OCI-LY3 (cell line): ENCODE measurements around the gene ERC1.

Source experiments
- CTCF ChIP-seq: fragments of 200-600, 300-600 bp; sonication (generic); IDR thresholded peaks from 2 replicates; pipeline ENCODE4 v1.5.1; 2014; ENCODE audit warnings: antibody characterized with exemption, low read length, low read depth
- EZH2phosphoT487 ChIP-seq: fragments of 200-600 bp; shearing (Covaris generic); IDR thresholded peaks from 2 replicates; pipeline ENCODE4 v1.6.1; 2018; ENCODE audit warnings: antibody characterized with exemption, mixed run types, low read depth

- TF ChIP-seq CTCF (no peak), EZH2phosphoT487 (no peak)
These were observed 339.4 kb downstream of the ERC1 start for GRCh38 chr12:1330477-1330827.
